ENCODE results near the gene GNAL.

DNA sequence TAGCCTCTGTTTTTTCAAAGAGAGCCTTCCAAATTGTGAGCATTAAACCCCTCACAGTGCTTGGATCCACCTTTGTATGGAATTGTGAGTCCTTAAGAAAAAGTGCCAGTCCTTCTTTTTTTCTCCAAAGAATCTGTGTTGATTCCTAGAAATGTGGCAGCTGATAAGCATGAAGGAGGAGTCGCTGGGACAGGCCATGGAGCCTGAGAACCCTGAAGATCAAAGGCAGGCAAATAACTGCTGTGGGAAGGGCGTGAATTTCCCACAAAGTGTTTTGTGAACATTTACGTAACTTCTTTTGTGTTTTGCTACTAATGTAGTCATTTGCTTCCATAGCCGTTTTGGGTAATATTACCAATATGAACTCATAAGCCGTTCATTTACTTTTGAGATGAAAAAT lies 134.5 kb downstream of the GNAL start:
- TF ChIP-seq, protein P1, sequence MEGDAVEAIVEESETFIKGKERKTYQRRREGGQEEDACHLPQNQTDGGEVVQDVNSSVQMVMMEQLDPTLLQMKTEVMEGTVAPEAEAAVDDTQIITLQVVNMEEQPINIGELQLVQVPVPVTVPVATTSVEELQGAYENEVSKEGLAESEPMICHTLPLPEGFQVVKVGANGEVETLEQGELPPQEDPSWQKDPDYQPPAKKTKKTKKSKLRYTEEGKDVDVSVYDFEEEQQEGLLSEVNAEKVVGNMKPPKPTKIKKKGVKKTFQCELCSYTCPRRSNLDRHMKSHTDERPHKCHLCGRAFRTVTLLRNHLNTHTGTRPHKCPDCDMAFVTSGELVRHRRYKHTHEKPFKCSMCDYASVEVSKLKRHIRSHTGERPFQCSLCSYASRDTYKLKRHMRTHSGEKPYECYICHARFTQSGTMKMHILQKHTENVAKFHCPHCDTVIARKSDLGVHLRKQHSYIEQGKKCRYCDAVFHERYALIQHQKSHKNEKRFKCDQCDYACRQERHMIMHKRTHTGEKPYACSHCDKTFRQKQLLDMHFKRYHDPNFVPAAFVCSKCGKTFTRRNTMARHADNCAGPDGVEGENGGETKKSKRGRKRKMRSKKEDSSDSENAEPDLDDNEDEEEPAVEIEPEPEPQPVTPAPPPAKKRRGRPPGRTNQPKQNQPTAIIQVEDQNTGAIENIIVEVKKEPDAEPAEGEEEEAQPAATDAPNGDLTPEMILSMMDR (IDR thresholded peaks at IDR 0.05 in 4 of 5, conservative IDR thresholded peaks at IDR 0.05 in 1 of 5), result no peak
- TF ChIP-seq POLR2A (IDR thresholded peaks at IDR 0.05), result no peak
